Caco-2 (cell line): ENCODE measurements around the gene POLD2. TPM values are rescaled to one million over a fixed set of nuclear protein-coding genes. Genes with fewer than 3 reads are reported as not detected.

Experiments
- BruUV-seq: library from RNA; stranded (reverse); fragments of 400-500 nt; replicated peaks from 2 replicates; lab custom pipeline; 2021; lab: Mats Ljungman, UMichigan
- CTCF ChIA-PET: fragments of 300-600 bp; sonication (Branson Sonifier 250); formaldehyde crosslinking; loops from one replicate; lab custom pipeline; 2022; ENCODE audit warnings: antibody characterized with exemption; lab: Charles Lee
- POLR2A ChIA-PET: fragments of 300-600 bp; sonication (Branson Sonifier 250); formaldehyde crosslinking; loops from one replicate; lab custom pipeline; 2022; ENCODE audit warnings: antibody characterized with exemption; lab: Charles Lee
- DNase-seq, 2 experiments: peaks; one replicate each; pipeline versions ENCODE4 v3.0.0 to v3.0.0-alpha.2; 2020 to 2022
- H3K27me3 ChIP-seq: replicated peaks from 2 replicates; pipeline ENCODE4 v1.6.0; 2011; ENCODE audit warnings: low read length; ENCODE audit not compliant: control insufficient read depth, insufficient read depth
- H3K36me3 ChIP-seq: 2 replicates; pipeline ENCODE4 v1.5.1; 2011; ENCODE audit warnings: low read length; ENCODE audit not compliant: control insufficient read depth, insufficient read depth
- H3K4me1 ChIP-seq: fragments of 250-450 bp; sonication (Bioruptor Pico); 2 replicates; pipeline ENCODE4 v1.5.1; 2020; ENCODE audit warnings: mild to moderate bottlenecking
- H3K4me3 ChIP-seq: 2 replicates; pipeline ENCODE4 v1.5.1; 2011; ENCODE audit warnings: low read depth, mild to moderate bottlenecking, control low read depth, low read length
- H3K9me3 ChIP-seq: fragments of 250-450 bp; sonication (Bioruptor Pico); 2 replicates; pipeline ENCODE4 v1.5.1; 2020; ENCODE audit warnings: mild to moderate bottlenecking, moderate library complexity
- H3K27ac Mint-ChIP-seq: one replicate; pipeline ENCODE4 v1.8.0; 2022; ENCODE audit warnings: mixed read lengths; ENCODE audit not compliant: unreplicated experiment
- H3K27me3 Mint-ChIP-seq: one replicate; pipeline ENCODE4 v1.8.0; 2022; ENCODE audit warnings: mixed read lengths; ENCODE audit not compliant: insufficient read depth, unreplicated experiment
- H3K36me3 Mint-ChIP-seq: one replicate; pipeline ENCODE4 v1.8.0; 2022; ENCODE audit warnings: mild to moderate bottlenecking, mixed read lengths; ENCODE audit not compliant: insufficient read depth, unreplicated experiment
- H3K4me1 Mint-ChIP-seq: one replicate; pipeline ENCODE4 v1.8.0; 2022; ENCODE audit warnings: low read depth, mixed read lengths; ENCODE audit not compliant: unreplicated experiment
- H3K4me3 Mint-ChIP-seq: one replicate; pipeline ENCODE4 v1.8.0; 2022; ENCODE audit warnings: mild to moderate bottlenecking, moderate library complexity, mixed read lengths; ENCODE audit not compliant: unreplicated experiment
- H3K9me3 Mint-ChIP-seq: one replicate; pipeline ENCODE4 v1.8.0; 2022; ENCODE audit warnings: mixed read lengths; ENCODE audit not compliant: unreplicated experiment
- CTCF ChIP-seq, 2 experiments: fragments of 200-600 bp in 1 of 2; IDR thresholded peaks; 1 replicate in 1 of 2; 2 replicates in 1 of 2; pipeline versions ENCODE4 v1.5.1 to v1.8.0; 2011 to 2022; ENCODE audit warnings: antibody characterized with exemption in 1 of 2, control low read depth in 1 of 2, inconsistent platforms in 1 of 2, low read depth in 1 of 2, low read length in 1 of 2, mild to moderate bottlenecking in 1 of 2, moderate library complexity in 1 of 2; ENCODE audit not compliant: insufficient read depth in 1 of 2, severe bottlenecking in 1 of 2, unreplicated experiment in 1 of 2
- intact Hi-C: fragments of 100-400 bp; cut with micrococcal nuclease; formaldehyde crosslinking; loops from one replicate; pipeline ENCODE4 v1.10.0; 2022; ENCODE audit not compliant: unreplicated experiment
- total RNA-seq: library from RNA; stranded (reverse); gene quantifications from 2 replicates; pipeline ENCODE4 v1.2.3, GENCODE V29; 2022

Gene POLD2
- total RNA-seq, 1 experiment from 2014 or later = 140 TPM

- Mint-ChIP-seq H3K36me3 (peaks cover 2% of the 10 kb centered on the region), H3K4me3 (no peak overlapping the region), H3K27me3 (no peaks in the 10 kb centered on the region), H3K9me3 (no peaks in the 10 kb centered on the region), H3K4me1 (no peaks in the 10 kb centered on the region), H3K27ac (no peak overlapping the region)
- Histone ChIP-seq H3K4me3 (no peak overlapping the region), H3K4me1 (no peaks in the 10 kb centered on the region; the same call in 1 of the 2 replicates), H3K36me3 (no peaks in the 10 kb centered on the region), H3K27me3 (no peaks in the 10 kb centered on the region; the same call in 1 of the 2 replicates), H3K9me3 (no peaks in the 10 kb centered on the region)
- intact Hi-C loops = no loop called here
- no peak for TF ChIP-seq CTCF (IDR thresholded peaks at IDR 0.05; ENCODE audit: insufficient read depth in 1 of 2, low read depth in 1 of 2, low read length in 1 of 2, severe bottlenecking in 1 of 2, unreplicated experiment in 1 of 2)
- DNase-seq = no peak
- ChIA-PET POLR2A (no interaction called here), CTCF (no interaction called here)
- BruUV-seq = no TSS peak
Observed at GRCh38 chr7:44102846-44103565, 20.3 kb downstream of the POLD2 start.

GRCh38 chr7:44101966-44102845 lies 21.1 kb downstream of the POLD2 start:
- Mint-ChIP-seq H3K27ac (no peak overlapping the region), H3K36me3 (no peaks in the 10 kb centered on the region), H3K27me3 (no peaks in the 10 kb centered on the region), H3K4me1 (no peaks in the 10 kb centered on the region), H3K9me3 (no peaks in the 10 kb centered on the region), H3K4me3 (no peak overlapping the region)
- DNase-seq = no peak
- BruUV-seq = no TSS peak
- POLR2A ChIA-PET = no interaction called here
- H3K4me1 ChIP-seq = no peaks in the 10 kb centered on the region; the same call in 1 of the 2 replicates
- no peaks in the 10 kb centered on the region; the same call in 1 of the 2 replicates for H3K27me3 ChIP-seq
- H3K9me3 ChIP-seq = no peaks in the 10 kb centered on the region
- TF ChIP-seq CTCF (IDR thresholded peaks at IDR 0.05; ENCODE audit: insufficient read depth in 1 of 2, low read depth in 1 of 2, low read length in 1 of 2, severe bottlenecking in 1 of 2, unreplicated experiment in 1 of 2) = no peak
- no peaks in the 10 kb centered on the region for H3K36me3 ChIP-seq
- intact Hi-C loops = no loop called here
- CTCF ChIA-PET = interaction anchor here (0.6 kb wide), 1 partner anchor 270 kb away, joined by 3 read pairs; no protein-coding TSS in a partner anchor
- no peak overlapping the region for H3K4me3 ChIP-seq

- CTCF ChIA-PET = interaction anchor here (0.6 kb wide), 1 partner anchor 271 kb away, joined by 3 read pairs; no protein-coding TSS in a partner anchor
- POLR2A ChIA-PET = no interaction called here
Observed at GRCh38 chr7:44101303-44101965, 21.9 kb downstream of the POLD2 start.

More at GRCh38 chr7:44101303-44101965, 21.9 kb downstream of the POLD2 start:
- no peaks in the 10 kb centered on the region for H3K36me3 Mint-ChIP-seq
- no peak for TF ChIP-seq CTCF (IDR thresholded peaks at IDR 0.05; ENCODE audit: insufficient read depth in 1 of 2, low read depth in 1 of 2, low read length in 1 of 2, severe bottlenecking in 1 of 2, unreplicated experiment in 1 of 2)
- H3K4me1 Mint-ChIP-seq = no peaks in the 10 kb centered on the region
- H3K9me3 Mint-ChIP-seq = no peaks in the 10 kb centered on the region
- no peak for DNase-seq
- no peak overlapping the region for H3K4me3 Mint-ChIP-seq
- Histone ChIP-seq H3K36me3 (no peaks in the 10 kb centered on the region), H3K4me1 (no peaks in the 10 kb centered on the region; the same call in 1 of the 2 replicates), H3K9me3 (no peaks in the 10 kb centered on the region), H3K4me3 (no peak overlapping the region), H3K27me3 (no peaks in the 10 kb centered on the region; the same call in 1 of the 2 replicates)
- intact Hi-C loops = no loop called here
- no peak overlapping the region for H3K27ac Mint-ChIP-seq
- BruUV-seq = no TSS peak
- H3K27me3 Mint-ChIP-seq = no peaks in the 10 kb centered on the region
